Adipocyte (in vitro differentiated cells): Measurements from ENCODE around the gene ERF.

Experiments
- DNase-seq: peaks from one replicate; pipeline ENCODE4 v3.0.0-alpha.2; 2015; ENCODE audit warnings: low read depth
- H3K27me3 ChIP-seq: replicated peaks from 2 replicates; pipeline ENCODE4 v1.7.0; 2013; ENCODE audit warnings: mild to moderate bottlenecking, low read length, moderate library complexity; ENCODE audit not compliant: control insufficient read depth, insufficient read depth
- H3K36me3 ChIP-seq: 2 replicates; pipeline ENCODE4 v1.7.0; 2013; ENCODE audit warnings: low read length, mild to moderate bottlenecking, moderate library complexity; ENCODE audit not compliant: control insufficient read depth, insufficient read depth, severe bottlenecking
- H3K4me1 ChIP-seq: 2 replicates; pipeline ENCODE4 v1.7.0; 2013; ENCODE audit warnings: mild to moderate bottlenecking, low read length, moderate library complexity; ENCODE audit not compliant: control insufficient read depth, insufficient read depth
- H3K4me3 ChIP-seq: 2 replicates; pipeline ENCODE4 v1.7.0; 2013; ENCODE audit warnings: mild to moderate bottlenecking, low read length, moderate library complexity
- H3K9ac ChIP-seq: 2 replicates; pipeline ENCODE4 v1.7.0; 2013; ENCODE audit warnings: mild to moderate bottlenecking, low read length, moderate library complexity
- H3K9me3 ChIP-seq: 2 replicates; pipeline ENCODE4 v1.7.0; 2013; ENCODE audit warnings: mild to moderate bottlenecking, low read length, moderate library complexity; ENCODE audit not compliant: control insufficient read depth

The ERF gene

GRCh38 chr19:42241279-42241678 lies 13.6 kb downstream of the ERF start:
- H3K27me3 ChIP-seq: no peaks in the 10 kb centered on the region
- H3K36me3 ChIP-seq: peaks cover 10% of the 10 kb centered on the region
- peak overlapping the region; percentile 92 for H3K9ac ChIP-seq
- no peaks in the 10 kb centered on the region for H3K9me3 ChIP-seq
- H3K4me1 ChIP-seq: peaks cover 22% of the 10 kb centered on the region
- peak overlapping the region; percentile 89 for H3K4me3 ChIP-seq
- no peak for DNase-seq

DNA sequence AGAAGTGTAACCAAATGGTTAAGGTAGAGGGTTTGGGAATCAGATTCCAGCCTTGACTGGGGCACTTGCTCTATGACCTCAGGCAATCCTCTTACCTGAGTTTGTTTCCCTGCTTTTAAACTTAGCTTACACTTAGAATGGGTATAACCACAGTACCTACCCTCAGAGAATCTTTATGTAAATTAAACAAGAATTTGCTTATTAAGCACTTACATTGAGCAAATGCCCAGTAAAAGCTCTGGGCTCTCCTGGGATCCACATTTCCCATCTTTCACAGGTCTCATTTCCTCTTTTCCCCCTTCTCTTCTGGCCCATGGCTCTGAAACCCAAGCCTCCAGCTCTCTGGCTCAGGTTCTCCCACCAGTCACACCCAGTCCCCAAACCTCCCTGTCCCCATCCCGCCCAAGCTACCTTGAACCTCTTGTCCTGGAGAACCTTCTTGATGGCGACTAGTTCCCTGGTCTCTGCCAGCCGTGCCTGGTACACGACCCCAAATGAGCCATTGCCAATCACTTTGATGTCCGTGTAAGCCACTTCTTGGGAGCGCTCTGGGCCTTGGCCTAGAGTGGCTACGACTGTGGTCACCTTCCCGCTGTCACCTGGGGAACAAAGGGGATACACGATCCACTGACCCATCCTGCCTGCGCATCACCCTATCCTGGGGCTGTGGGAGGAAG lies 15.2 kb downstream of the ERF start:
- Histone ChIP-seq H3K4me1 (peaks cover 12% of the 10 kb centered on the region), H3K4me3 (no peak overlapping the region), H3K36me3 (peaks cover 25% of the 10 kb centered on the region), H3K27me3 (no peaks in the 10 kb centered on the region), H3K9me3 (no peaks in the 10 kb centered on the region), H3K9ac (no peak overlapping the region)
- no peak for DNase-seq

DNA sequence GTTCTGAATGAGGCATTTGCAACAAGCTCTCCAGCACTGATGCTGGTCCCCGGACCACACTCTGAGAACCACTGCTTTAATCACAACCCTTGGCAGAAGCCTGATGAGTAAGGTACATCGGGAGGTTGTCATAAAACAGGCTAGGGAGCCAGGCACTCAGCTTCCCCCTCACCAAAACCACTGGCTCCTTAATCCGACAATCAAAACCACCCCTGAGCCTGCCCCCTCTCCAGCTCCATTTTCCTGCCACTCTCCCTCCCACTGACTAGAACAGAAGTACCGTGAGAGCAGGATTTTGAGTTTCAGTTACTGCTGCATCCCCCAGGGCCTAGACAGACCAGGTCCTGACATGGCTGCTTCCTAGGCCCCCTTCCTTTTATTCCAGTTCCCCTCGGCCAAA lies 19.7 kb downstream of the ERF start:
- Histone ChIP-seq H3K4me1 (no peaks in the 10 kb centered on the region), H3K9ac (no peak overlapping the region), H3K9me3 (no peaks in the 10 kb centered on the region), H3K4me3 (no peak overlapping the region), H3K27me3 (no peaks in the 10 kb centered on the region), H3K36me3 (peaks cover 66% of the 10 kb centered on the region)
- no peak for DNase-seq

DNA sequence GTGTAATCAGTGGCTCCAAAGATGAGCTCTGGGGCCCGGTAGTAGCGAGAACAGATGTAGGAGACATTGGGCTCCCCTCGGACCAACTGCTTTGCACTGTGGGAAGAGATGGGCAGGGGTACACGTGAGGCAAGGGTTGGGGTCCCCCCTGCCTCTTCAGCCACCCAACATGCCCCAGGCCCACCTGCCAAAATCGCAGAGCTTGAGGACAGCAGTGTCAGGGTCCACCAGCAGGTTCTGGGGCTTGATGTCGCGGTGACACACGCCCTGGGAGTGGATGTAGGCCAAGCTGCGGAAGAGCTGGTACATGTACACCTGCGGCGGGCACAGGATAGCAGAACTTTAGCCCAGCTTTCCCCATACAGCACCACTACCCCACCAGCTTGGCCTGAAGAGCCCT lies 20.6 kb downstream of the ERF start:
- DNase-seq: no peak
- peaks cover 6% of the 10 kb centered on the region for H3K4me1 ChIP-seq
- H3K9me3 ChIP-seq: no peaks in the 10 kb centered on the region
- peaks cover 69% of the 10 kb centered on the region for H3K36me3 ChIP-seq
- no peak overlapping the region for H3K4me3 ChIP-seq
- H3K27me3 ChIP-seq: no peaks in the 10 kb centered on the region
- no peak overlapping the region for H3K9ac ChIP-seq

DNA sequence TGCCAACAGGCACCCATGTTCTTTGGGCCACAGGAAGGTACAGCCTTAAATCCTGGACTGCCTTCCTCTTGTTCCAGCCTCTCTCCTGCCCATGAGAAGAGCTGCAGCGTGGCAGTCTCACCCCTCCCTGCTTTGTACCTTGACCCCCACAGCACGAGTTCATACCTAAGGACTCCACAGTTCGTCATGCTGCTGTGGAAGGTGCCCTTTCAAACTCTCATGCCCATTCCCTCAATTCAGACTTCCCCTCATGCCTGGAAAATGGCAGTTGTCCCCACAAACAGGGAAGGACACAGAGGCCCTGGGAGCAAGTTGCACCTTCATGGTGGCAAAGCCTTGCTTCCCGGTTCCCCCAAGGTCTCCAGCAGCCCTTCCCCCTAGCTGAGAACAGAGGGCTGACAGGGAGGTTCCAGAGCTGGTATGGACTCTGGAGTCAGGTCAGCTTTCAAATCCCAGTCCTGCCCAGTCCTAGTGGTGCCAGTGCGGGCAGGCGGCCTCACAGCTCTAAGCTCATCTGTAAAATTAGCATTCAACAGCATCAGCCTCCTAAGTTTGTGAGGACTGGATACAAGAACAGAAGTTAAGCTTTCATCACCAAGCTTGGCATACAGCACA lies 21.1 kb downstream of the ERF start:
- no peak overlapping the region for H3K9ac ChIP-seq
- H3K36me3 ChIP-seq: peaks cover 75% of the 10 kb centered on the region
- no peaks in the 10 kb centered on the region for H3K27me3 ChIP-seq
- no peak for DNase-seq
- H3K4me3 ChIP-seq: no peak overlapping the region
- H3K4me1 ChIP-seq: peaks cover 6% of the 10 kb centered on the region
- no peaks in the 10 kb centered on the region for H3K9me3 ChIP-seq

- H3K4me1 ChIP-seq: peaks cover 6% of the 10 kb centered on the region
- H3K36me3 ChIP-seq: peaks cover 78% of the 10 kb centered on the region
- no peak for DNase-seq
- no peak overlapping the region for H3K9ac ChIP-seq
- no peaks in the 10 kb centered on the region for H3K9me3 ChIP-seq
- no peaks in the 10 kb centered on the region for H3K27me3 ChIP-seq
- H3K4me3 ChIP-seq: no peak overlapping the region
Observed at GRCh38 chr19:42233106-42233505, 21.8 kb downstream of the ERF start.

DNA sequence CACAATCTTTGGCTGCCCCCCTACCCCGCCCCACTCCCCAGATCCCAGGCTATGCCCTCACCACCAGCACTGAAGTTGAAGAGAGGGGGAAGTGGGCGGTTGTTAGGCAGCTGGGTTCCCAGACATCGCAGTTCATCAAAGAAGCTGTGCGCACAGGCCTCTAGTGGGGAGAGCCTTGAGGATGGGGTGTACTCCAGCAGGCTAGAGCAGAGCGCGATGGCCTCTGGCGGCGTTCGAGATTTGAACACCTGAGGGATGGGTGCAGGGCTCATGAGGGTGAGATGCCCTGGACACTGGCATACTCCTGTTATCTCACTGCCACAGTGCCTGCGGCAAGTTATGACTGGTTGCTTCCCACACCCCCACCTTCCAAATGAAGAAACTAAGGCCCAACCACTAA lies 22.5 kb downstream of the ERF start:
- H3K4me1 ChIP-seq: peaks cover 6% of the 10 kb centered on the region
- H3K27me3 ChIP-seq: no peaks in the 10 kb centered on the region
- H3K36me3 ChIP-seq: peaks cover 78% of the 10 kb centered on the region
- H3K9me3 ChIP-seq: no peaks in the 10 kb centered on the region
- H3K4me3 ChIP-seq: no peak overlapping the region
- no peak overlapping the region for H3K9ac ChIP-seq
- DNase-seq: no peak

GRCh38 chr19:42230571-42230970 lies 24.4 kb downstream of the ERF start:
- Histone ChIP-seq H3K4me1 (peaks cover 6% of the 10 kb centered on the region), H3K4me3 (no peak overlapping the region), H3K36me3 (peaks cover 84% of the 10 kb centered on the region), H3K9me3 (no peaks in the 10 kb centered on the region), H3K27me3 (no peaks in the 10 kb centered on the region), H3K9ac (no peak overlapping the region)
- DNase-seq: no peak

DNA sequence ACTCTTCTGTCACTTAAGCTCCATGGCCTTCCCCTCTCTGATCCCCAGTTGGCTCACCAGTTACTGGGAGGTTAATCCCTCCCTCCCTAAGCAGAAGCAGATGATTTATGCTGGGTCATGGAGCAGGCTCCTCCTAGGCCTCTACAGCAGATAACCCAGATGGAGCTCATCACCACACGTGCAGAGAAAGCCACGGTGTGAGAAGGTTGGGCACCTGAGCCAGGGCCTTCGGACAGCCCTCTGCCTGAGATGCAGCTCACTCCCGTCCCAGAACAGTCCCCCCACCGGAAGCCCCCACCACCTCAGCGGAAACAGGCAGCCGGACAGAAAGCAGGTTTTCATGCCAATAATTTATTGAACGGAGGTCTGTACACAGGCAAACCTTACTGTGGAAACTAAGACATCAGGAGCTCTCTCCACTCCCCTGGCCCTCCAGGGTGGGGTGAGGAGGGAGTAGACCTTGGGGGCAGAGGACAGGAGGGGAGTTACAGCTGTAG lies 25.0 kb downstream of the ERF start:
- Histone ChIP-seq H3K27me3 (no peaks in the 10 kb centered on the region), H3K36me3 (peaks cover 84% of the 10 kb centered on the region), H3K4me1 (peaks cover 6% of the 10 kb centered on the region), H3K9me3 (no peaks in the 10 kb centered on the region), H3K9ac (peak overlapping the region; percentile 32), H3K4me3 (no peak overlapping the region)
- no peak for DNase-seq

GRCh38 chr19:42229301-42229854 lies 25.6 kb downstream of the ERF start:
- H3K36me3 ChIP-seq: peaks cover 84% of the 10 kb centered on the region
- H3K9ac ChIP-seq: no peak overlapping the region
- DNase-seq: no peak
- H3K9me3 ChIP-seq: no peaks in the 10 kb centered on the region
- no peaks in the 10 kb centered on the region for H3K27me3 ChIP-seq
- H3K4me1 ChIP-seq: peaks cover 6% of the 10 kb centered on the region
- no peak overlapping the region for H3K4me3 ChIP-seq

GRCh38 chr19:42228641-42229040 lies 26.3 kb downstream of the ERF start:
- no peak overlapping the region for H3K9ac ChIP-seq
- H3K4me1 ChIP-seq: peaks cover 6% of the 10 kb centered on the region
- H3K27me3 ChIP-seq: no peaks in the 10 kb centered on the region
- no peaks in the 10 kb centered on the region for H3K9me3 ChIP-seq
- DNase-seq: no peak
- H3K36me3 ChIP-seq: peaks cover 80% of the 10 kb centered on the region
- H3K4me3 ChIP-seq: no peak overlapping the region
